Uterus (tissue), 4 donors: ENCODE measurements around the gene TEX2. TPM values are rescaled to one million over a fixed set of nuclear protein-coding genes. Genes with fewer than 3 reads are reported as not detected.
A peak's percentile ranks its signal among the peaks of the same experiment; 100 is the strongest.

Experiments used
- DNase-seq, 2 donors: peaks; one replicate each; pipeline ENCODE4 v3.0.0-alpha.2; 2019 to 2020
- H3K27ac ChIP-seq, 2 donors: fragments of 200-600 bp; sonication (generic); 1 replicate in 1 of 2; 2 replicates in 1 of 2; pipeline ENCODE4 v1.5.1; 2016 to 2018
- H3K27me3 ChIP-seq, 2 donors: fragments of 200-600 bp; sonication (generic); one replicate each; pipeline ENCODE4 v1.5.1; 2018 to 2019; ENCODE audit warnings: control low read depth in 1 of 2
- H3K36me3 ChIP-seq, 2 donors: fragments of 200-600 bp; sonication (generic); one replicate each; pipeline ENCODE4 v1.5.1; 2019; ENCODE audit warnings: control low read depth in 1 of 2
- H3K4me1 ChIP-seq, 2 donors: fragments of 200-600 bp; sonication (generic); one replicate each; pipeline ENCODE4 v1.5.1; 2018 to 2019; ENCODE audit warnings: control low read depth in 1 of 2
- H3K4me3 ChIP-seq, 2 donors: fragments of 200-600 bp; sonication (generic); 1 replicate in 1 of 2; 2 replicates in 1 of 2; pipeline ENCODE4 v1.5.1; 2018 to 2019; ENCODE audit warnings: mild to moderate bottlenecking in 1 of 2
- H3K9me3 ChIP-seq, 2 donors: fragments of 200-600 bp; sonication (generic); one replicate each; pipeline ENCODE4 v1.5.1; 2019; ENCODE audit warnings: control low read depth in 1 of 2
- POLR2A ChIP-seq, 2 donors: fragments of 450-650 bp; IDR thresholded peaks; one replicate each; pipeline ENCODE4 v1.6.1; 2016; ENCODE audit warnings: antibody characterized with exemption in 2 of 2, mild to moderate bottlenecking in 1 of 2, moderate library complexity in 1 of 2
- intact Hi-C: fragments of 100-400 bp; cut with DNase I; formaldehyde crosslinking; loops from one replicate; pipeline ENCODE4 v1.15.1; 2023; ENCODE audit warnings: low total_unique reads
- total RNA-seq, 4 donors: library from RNA; depleted of rRNA in 3 of 4; stranded (reverse); fragments of >200 nt in 3 of 4; gene quantifications; one replicate each; pipeline versions ENCODE4 v1.1.0 to v1.2.4, GENCODE V29; 2014 to 2023
- TF ChIP-seq, protein P1 (sequence below), 4 experiments: fragments of 200-600 bp in 2 of 4; fragments of 450-650 bp in 2 of 4; sonication (generic) in 2 of 4; IDR thresholded peaks; one replicate each; pipeline ENCODE4 v1.5.1; 2016 to 2019; ENCODE audit warnings: antibody characterized with exemption in 4 of 4, mild to moderate bottlenecking in 2 of 4, moderate library complexity in 1 of 4
- donor health status: DM: yes; HTN: yes; CAD: no.

The TEX2 gene
- total RNA-seq, 4 donors from 2014 or later: 23.8 to 43.4 (median 35.6) TPM

DNA sequence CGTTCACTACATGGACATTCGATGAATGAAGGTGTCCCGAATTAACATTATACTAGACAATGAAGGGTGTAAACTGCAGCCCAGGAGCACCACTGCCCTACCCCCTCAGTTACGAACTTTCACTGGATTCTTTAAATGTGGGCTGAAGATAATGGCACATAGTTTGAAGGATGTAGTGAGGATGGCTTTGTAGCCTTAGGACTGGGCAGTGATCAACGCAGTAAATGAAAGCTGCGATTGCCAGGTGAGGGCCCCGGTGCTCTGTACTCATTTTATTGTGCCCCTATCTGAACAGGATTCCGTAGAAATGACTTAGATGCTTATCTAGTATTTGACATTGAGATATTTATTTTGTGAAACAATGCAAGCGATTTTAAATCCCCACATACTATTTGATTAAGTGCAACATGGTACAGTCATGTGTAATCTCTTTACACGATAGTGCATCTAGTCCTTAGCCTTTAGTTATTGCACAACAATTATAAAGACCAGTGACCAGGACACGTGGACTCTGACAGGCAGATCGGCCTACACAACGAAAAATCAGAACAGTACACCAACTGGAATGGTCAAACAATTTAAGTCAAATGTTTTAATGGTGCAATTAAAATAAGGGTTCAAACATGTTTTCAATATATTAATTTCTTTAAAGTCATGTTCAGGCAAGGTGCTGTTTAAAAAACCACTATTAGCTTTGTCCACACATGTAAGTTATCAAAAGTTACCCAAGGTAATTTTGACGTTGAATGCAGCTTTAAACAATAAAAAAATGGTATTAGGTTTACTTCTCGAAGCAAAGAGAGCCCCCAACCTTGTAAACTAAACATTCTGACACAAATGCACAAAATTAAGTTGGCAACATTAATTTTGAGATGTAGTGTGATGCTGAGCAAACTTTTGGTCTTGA, 115.7 kb downstream of the TEX2 start:
- TF ChIP-seq, protein P1, sequence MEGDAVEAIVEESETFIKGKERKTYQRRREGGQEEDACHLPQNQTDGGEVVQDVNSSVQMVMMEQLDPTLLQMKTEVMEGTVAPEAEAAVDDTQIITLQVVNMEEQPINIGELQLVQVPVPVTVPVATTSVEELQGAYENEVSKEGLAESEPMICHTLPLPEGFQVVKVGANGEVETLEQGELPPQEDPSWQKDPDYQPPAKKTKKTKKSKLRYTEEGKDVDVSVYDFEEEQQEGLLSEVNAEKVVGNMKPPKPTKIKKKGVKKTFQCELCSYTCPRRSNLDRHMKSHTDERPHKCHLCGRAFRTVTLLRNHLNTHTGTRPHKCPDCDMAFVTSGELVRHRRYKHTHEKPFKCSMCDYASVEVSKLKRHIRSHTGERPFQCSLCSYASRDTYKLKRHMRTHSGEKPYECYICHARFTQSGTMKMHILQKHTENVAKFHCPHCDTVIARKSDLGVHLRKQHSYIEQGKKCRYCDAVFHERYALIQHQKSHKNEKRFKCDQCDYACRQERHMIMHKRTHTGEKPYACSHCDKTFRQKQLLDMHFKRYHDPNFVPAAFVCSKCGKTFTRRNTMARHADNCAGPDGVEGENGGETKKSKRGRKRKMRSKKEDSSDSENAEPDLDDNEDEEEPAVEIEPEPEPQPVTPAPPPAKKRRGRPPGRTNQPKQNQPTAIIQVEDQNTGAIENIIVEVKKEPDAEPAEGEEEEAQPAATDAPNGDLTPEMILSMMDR (IDR thresholded peaks at IDR 0.05): no peak
- TF ChIP-seq POLR2A (IDR thresholded peaks at IDR 0.05): no peak
- intact Hi-C loops: no loop called here

DNA sequence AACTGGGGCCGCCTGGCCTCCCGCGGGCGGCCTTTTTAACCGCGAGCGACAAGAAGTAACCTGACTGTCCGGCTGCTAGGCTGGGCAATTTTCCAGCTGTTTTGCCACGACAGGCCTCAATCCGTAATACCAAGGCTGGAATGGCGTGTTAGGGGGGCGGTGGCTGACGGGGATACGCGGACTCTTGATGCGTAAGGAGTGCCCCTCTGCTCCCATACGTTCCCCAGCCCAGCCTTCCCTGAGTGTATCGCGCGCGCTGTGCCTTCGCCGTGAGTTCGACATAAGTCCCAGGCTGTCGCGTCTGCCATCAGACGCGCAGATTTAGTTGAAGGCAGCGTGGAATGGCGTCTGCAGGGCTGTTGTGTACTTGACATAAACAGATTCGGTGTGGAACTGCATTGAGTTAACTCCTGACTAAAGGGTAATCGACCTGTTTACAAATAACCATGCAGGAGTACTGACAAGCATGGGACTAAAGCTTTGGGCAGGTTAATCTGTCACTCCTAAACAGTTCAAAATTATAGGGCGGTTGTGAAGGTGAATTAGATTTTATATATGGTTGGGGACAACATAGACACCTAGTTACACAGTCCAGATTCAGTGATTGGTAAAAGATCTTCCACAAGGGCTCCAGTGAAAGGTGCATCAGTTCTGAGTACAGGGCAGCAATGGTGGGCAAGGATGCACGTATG, 116.5 kb downstream of the TEX2 start:
- DNase-seq: peak in 1 of 2 donors; percentile 65
- no peaks in the 10 kb centered on the region for H3K36me3 ChIP-seq
- no peaks in the 10 kb centered on the region for H3K27me3 ChIP-seq
- H3K4me3 ChIP-seq: peak overlapping the region; percentile 69 to 81
- H3K9me3 ChIP-seq: no peaks in the 10 kb centered on the region
- intact Hi-C loops: no loop called here
- peak overlapping the region; percentile 92 to 96 for H3K27ac ChIP-seq
- peaks cover 3 to 8% of the 10 kb centered on the region in 2 donors for H3K4me1 ChIP-seq
- no peak for TF ChIP-seq POLR2A (IDR thresholded peaks at IDR 0.05)
- TF ChIP-seq, protein P1 (IDR thresholded peaks at IDR 0.05): no peak

More for the DNA sequence above, 115.7 kb downstream of the TEX2 start:
- H3K4me1 ChIP-seq: peaks cover 3 to 8% of the 10 kb centered on the region in 2 donors
- no peak for DNase-seq
- H3K36me3 ChIP-seq: no peaks in the 10 kb centered on the region
- no peaks in the 10 kb centered on the region for H3K9me3 ChIP-seq
- H3K4me3 ChIP-seq: peak overlapping the region in 1 of 2 donors; percentile 69
- peak overlapping the region; percentile 92 to 96 for H3K27ac ChIP-seq
- H3K27me3 ChIP-seq: no peaks in the 10 kb centered on the region

DNA sequence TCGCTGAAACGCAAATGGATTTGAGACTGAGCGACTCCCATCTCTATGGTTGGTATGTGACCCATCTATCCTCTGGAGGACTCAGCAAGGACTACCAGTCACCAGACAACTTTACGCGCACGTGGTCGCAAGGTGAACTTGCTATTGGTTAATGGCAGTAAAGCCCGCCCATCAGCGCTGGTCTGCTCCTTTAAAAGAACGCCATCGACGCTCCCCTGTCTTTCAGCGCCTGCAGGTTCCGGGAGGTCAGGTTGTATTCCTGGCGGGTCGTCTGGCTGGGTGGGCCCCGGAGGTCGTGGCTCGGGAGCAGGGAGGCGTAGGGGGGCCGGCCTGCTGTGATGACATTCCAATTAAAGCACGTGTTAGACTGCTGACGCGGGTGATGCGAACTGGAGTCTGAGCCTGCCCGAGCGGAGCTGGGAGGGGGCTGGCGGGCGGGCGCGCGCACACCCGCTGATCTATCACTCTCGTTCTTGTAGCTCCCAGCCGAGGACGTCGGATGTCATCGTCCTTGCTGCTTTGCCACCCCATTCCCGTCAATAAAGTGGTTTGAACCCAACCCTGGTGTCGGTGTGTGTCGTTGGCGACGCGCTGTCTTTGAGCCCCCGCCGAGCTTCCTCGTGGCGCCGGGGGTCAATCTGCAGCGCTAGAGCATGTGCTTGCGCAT, 117.2 kb downstream of the TEX2 start:
- intact Hi-C loops: no loop called here
- no peaks in the 10 kb centered on the region for H3K36me3 ChIP-seq
- H3K9me3 ChIP-seq: no peaks in the 10 kb centered on the region
- H3K27ac ChIP-seq: peak overlapping the region; percentile 92 to 96
- TF ChIP-seq, protein P1 (IDR thresholded peaks at IDR 0.05): peak in 1 of 4 experiments; percentile 38
- TF ChIP-seq POLR2A (IDR thresholded peaks at IDR 0.05): peak; percentile 94 to 96
- peak; percentile 96 to 99 for DNase-seq
- H3K4me3 ChIP-seq: peak overlapping the region; percentile 69 to 81
- H3K27me3 ChIP-seq: no peaks in the 10 kb centered on the region
- H3K4me1 ChIP-seq: peaks cover 3 to 8% of the 10 kb centered on the region in 2 donors

DNA sequence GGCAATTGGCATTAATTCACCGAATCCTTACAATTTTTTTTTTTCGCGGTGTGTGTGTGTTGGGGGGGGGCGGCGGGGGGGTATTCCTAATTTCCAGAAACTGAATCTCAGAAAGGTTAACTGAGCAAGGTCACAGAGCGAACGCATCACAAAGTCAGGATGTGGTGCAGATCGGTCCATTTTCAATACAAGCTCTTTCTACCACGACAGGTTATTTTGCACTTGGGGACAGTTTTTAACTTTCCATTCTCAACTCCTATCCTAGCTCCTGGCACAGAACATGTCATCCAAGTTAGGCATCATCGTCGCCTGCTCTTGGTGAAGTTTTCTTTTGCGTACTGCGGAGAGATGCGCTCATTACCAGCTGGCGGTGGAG, 117.7 kb downstream of the TEX2 start:
- TF ChIP-seq, protein P1 (IDR thresholded peaks at IDR 0.05): no peak
- TF ChIP-seq POLR2A (IDR thresholded peaks at IDR 0.05): no peak
- intact Hi-C loops: no loop called here
- no peaks in the 10 kb centered on the region for H3K36me3 ChIP-seq

More for the DNA sequence above, 117.7 kb downstream of the TEX2 start:
- DNase-seq: no peak
- no peaks in the 10 kb centered on the region for H3K27me3 ChIP-seq
- no peaks in the 10 kb centered on the region for H3K9me3 ChIP-seq
- H3K4me3 ChIP-seq: peak overlapping the region; percentile 69 to 81
- H3K4me1 ChIP-seq: peaks cover 3 to 8% of the 10 kb centered on the region in 2 donors
- H3K27ac ChIP-seq: peak overlapping the region; percentile 92 to 96
